Mesenchymal stem cell (in vitro differentiated cells and primary cell): ENCODE data around the gene VEGFB.

Source experiments
- DNase-seq: peaks from one replicate; pipeline ENCODE4 v3.0.0-alpha.2; 2013
- H2AFZ ChIP-seq: one replicate; pipeline ENCODE4 v1.6.1; 2013; ENCODE audit warnings: low read depth, mild to moderate bottlenecking, control low read depth, inconsistent platforms, low read length, moderate library complexity
- H2AK5ac ChIP-seq: 2 replicates; pipeline ENCODE4 v1.6.1; 2013; ENCODE audit warnings: low read length, moderate library complexity, mild to moderate bottlenecking, inconsistent platforms; ENCODE audit not compliant: severe bottlenecking
- H2BK120ac ChIP-seq: one replicate; pipeline ENCODE4 v1.6.1; 2013; ENCODE audit warnings: low read depth, mild to moderate bottlenecking, inconsistent platforms, low read length, moderate library complexity
- H2BK12ac ChIP-seq, 2 experiments: one replicate each; pipeline ENCODE4 v1.6.1; 2013; ENCODE audit warnings: inconsistent platforms in 2 of 2, low read length in 2 of 2, mild to moderate bottlenecking in 2 of 2, moderate library complexity in 2 of 2, control low read depth in 1 of 2
- H2BK15ac ChIP-seq: one replicate; pipeline ENCODE4 v1.6.1; 2013; ENCODE audit warnings: mild to moderate bottlenecking, low read depth, inconsistent platforms; ENCODE audit not compliant: poor library complexity, severe bottlenecking
- H2BK5ac ChIP-seq: 2 replicates; pipeline ENCODE4 v1.6.1; 2013; ENCODE audit warnings: low read depth, mild to moderate bottlenecking, low read length, control low read depth, inconsistent platforms; ENCODE audit not compliant: poor library complexity, severe bottlenecking
- H3K14ac ChIP-seq, 2 experiments: one replicate each; pipeline ENCODE4 v1.6.1; 2013; ENCODE audit warnings: inconsistent platforms in 2 of 2, low read length in 2 of 2, control low read depth in 1 of 2, mild to moderate bottlenecking in 1 of 2, moderate library complexity in 1 of 2
- H3K18ac ChIP-seq, 2 experiments: one replicate each; pipeline ENCODE4 v1.6.1; 2013; ENCODE audit warnings: inconsistent platforms in 2 of 2, low read length in 2 of 2, control low read depth in 1 of 2, low read depth in 1 of 2, mild to moderate bottlenecking in 1 of 2
- H3K23ac ChIP-seq, 2 experiments: one replicate each; pipeline ENCODE4 v1.6.1; 2013; ENCODE audit warnings: inconsistent platforms in 2 of 2, low read length in 2 of 2, mild to moderate bottlenecking in 2 of 2, moderate library complexity in 2 of 2, control low read depth in 1 of 2
- H3K27ac ChIP-seq: 2 replicates; pipeline ENCODE4 v1.5.1; 2013; ENCODE audit warnings: mild to moderate bottlenecking, moderate library complexity, low read length, control low read depth, inconsistent platforms; ENCODE audit not compliant: poor library complexity, severe bottlenecking
- H3K27me3 ChIP-seq, 2 experiments: 2 replicates each; pipeline versions ENCODE4 v1.6.1 to v1.7.0; 2013; ENCODE audit warnings: low read length in 2 of 2, mild to moderate bottlenecking in 2 of 2, moderate library complexity in 2 of 2, control low read depth in 1 of 2, inconsistent platforms in 1 of 2; ENCODE audit not compliant: control insufficient read depth in 1 of 2, insufficient read depth in 1 of 2
- H3K36me3 ChIP-seq, 2 experiments: 2 replicates each; pipeline versions ENCODE4 v1.6.1 to v1.7.0; 2013; ENCODE audit warnings: low read length in 2 of 2, control low read depth in 1 of 2, inconsistent platforms in 1 of 2, low read depth in 1 of 2, mild to moderate bottlenecking in 1 of 2; ENCODE audit not compliant: insufficient read depth in 2 of 2, control insufficient read depth in 1 of 2
- H3K4ac ChIP-seq, 2 experiments: one replicate each; pipeline ENCODE4 v1.6.1; 2013; ENCODE audit warnings: inconsistent platforms in 2 of 2, low read length in 2 of 2, mild to moderate bottlenecking in 2 of 2, moderate library complexity in 2 of 2, control low read depth in 1 of 2, low read depth in 1 of 2
- H3K4me1 ChIP-seq: 2 replicates; pipeline ENCODE4 v1.6.1; 2013; ENCODE audit warnings: low read depth, low read length, control low read depth; ENCODE audit not compliant: control insufficient read depth, insufficient read depth
- H3K4me2 ChIP-seq: 2 replicates; pipeline ENCODE4 v1.6.1; 2013; ENCODE audit warnings: low read length, mild to moderate bottlenecking, inconsistent platforms; ENCODE audit not compliant: poor library complexity, severe bottlenecking
- H3K4me3 ChIP-seq, 2 experiments: 2 replicates each; pipeline versions ENCODE4 v1.5.1 to v1.7.0; 2013; ENCODE audit warnings: low read length in 2 of 2, mild to moderate bottlenecking in 2 of 2, control low read depth in 1 of 2, low read depth in 1 of 2; ENCODE audit not compliant: insufficient read depth in 1 of 2
- H3K79me1 ChIP-seq: replicated peaks from 2 replicates; pipeline ENCODE4 v1.6.1; 2013; ENCODE audit warnings: mild to moderate bottlenecking, control low read depth, low read length, inconsistent platforms; ENCODE audit not compliant: poor library complexity, severe bottlenecking
- H3K9ac ChIP-seq: 2 replicates; pipeline ENCODE4 v1.7.0; 2013; ENCODE audit warnings: mild to moderate bottlenecking, low read length, moderate library complexity
- H3K9me3 ChIP-seq: 2 replicates; pipeline ENCODE4 v1.7.0; 2013; ENCODE audit warnings: mild to moderate bottlenecking, low read length; ENCODE audit not compliant: control insufficient read depth
- H4K8ac ChIP-seq: one replicate; pipeline ENCODE4 v1.6.1; 2013; ENCODE audit warnings: inconsistent platforms, mild to moderate bottlenecking, low read length, moderate library complexity
- H4K91ac ChIP-seq: one replicate; pipeline ENCODE4 v1.6.1; 2013; ENCODE audit warnings: mild to moderate bottlenecking, low read length, inconsistent platforms
- WGBS: methylation state at CpG from one replicate; pipeline ENCODE4 v1.1.7; 2013; ENCODE audit warnings: mixed read lengths; 5-methylcytosine and 5-hydroxymethylcytosine counted together

Gene VEGFB

GRCh38 chr11:64238999-64239398, 4.6 kb downstream of the VEGFB start:
- H2AK5ac ChIP-seq: no peak overlapping the region
- no peak overlapping the region for H4K8ac ChIP-seq
- H3K14ac ChIP-seq: no peak overlapping the region
- no peak overlapping the region for H2AFZ ChIP-seq
- no peaks in the 10 kb centered on the region for H3K27me3 ChIP-seq
- no peak overlapping the region for H3K27ac ChIP-seq
- peaks cover 46 to 48% of the 10 kb centered on the region in 2 experiments for H3K36me3 ChIP-seq
- H2BK5ac ChIP-seq: no peak overlapping the region
- no peak overlapping the region for H3K4ac ChIP-seq
- WGBS: 97% methylated on average over 5 of the region's 5 CpGs
- H3K23ac ChIP-seq: no peak overlapping the region
- no peak overlapping the region for H3K4me2 ChIP-seq
- no peak overlapping the region for H2BK120ac ChIP-seq
- H3K4me3 ChIP-seq: no peak overlapping the region
- H3K18ac ChIP-seq: no peak overlapping the region
- H2BK12ac ChIP-seq: no peak overlapping the region
- H3K9ac ChIP-seq: no peak overlapping the region
- H3K9me3 ChIP-seq: no peaks in the 10 kb centered on the region
- H2BK15ac ChIP-seq: no peak overlapping the region
- peaks cover 31% of the 10 kb centered on the region for H3K79me1 ChIP-seq
- DNase-seq: no peak
- no peak overlapping the region for H4K91ac ChIP-seq
- peaks cover 36% of the 10 kb centered on the region for H3K4me1 ChIP-seq

GRCh38 chr11:64239662-64240434, 5.5 kb downstream of the VEGFB start:
- H3K18ac ChIP-seq: peak overlapping the region in 1 of 2 experiments; percentile 81
- H2BK120ac ChIP-seq: peak overlapping the region; percentile 87
- H2BK12ac ChIP-seq: peak overlapping the region in 1 of 2 experiments; percentile 69
- H3K14ac ChIP-seq: no peak overlapping the region
- H2BK15ac ChIP-seq: peak overlapping the region; percentile 83
- H3K27ac ChIP-seq: peak overlapping the region; percentile 9
- 95% methylated on average over 11 of the region's 11 CpGs for WGBS
- peaks cover 49 to 53% of the 10 kb centered on the region in 2 experiments for H3K36me3 ChIP-seq
- peak; percentile 16 for DNase-seq
- H3K23ac ChIP-seq: no peak overlapping the region
- H3K4me2 ChIP-seq: peak overlapping the region; percentile 79
- H2BK5ac ChIP-seq: no peak overlapping the region
- peaks cover 40% of the 10 kb centered on the region for H3K4me1 ChIP-seq
- peak overlapping the region; percentile 93 for H4K8ac ChIP-seq
- H3K9ac ChIP-seq: peak overlapping the region; percentile 94
- H4K91ac ChIP-seq: peak overlapping the region; percentile 83
- no peak overlapping the region for H2AFZ ChIP-seq
- H3K79me1 ChIP-seq: peaks cover 30% of the 10 kb centered on the region
- peak overlapping the region in 1 of 2 experiments; percentile 85 for H3K4me3 ChIP-seq
- H3K27me3 ChIP-seq: no peaks in the 10 kb centered on the region
- H3K9me3 ChIP-seq: no peaks in the 10 kb centered on the region
- peak overlapping the region; percentile 57 for H2AK5ac ChIP-seq
- H3K4ac ChIP-seq: peak overlapping the region; percentile 75 to 83

- Histone ChIP-seq H3K27ac (peak within 1 kb of the TSS; percentile 88), H2AFZ (peak within 1 kb of the TSS; percentile 78), H3K23ac (peak within 1 kb of the TSS in 1 of 2 experiments; percentile 10), H4K91ac (peak within 1 kb of the TSS; percentile 83), H3K9me3 (no peaks in the 10 kb centered on the region), H3K4me2 (peak within 1 kb of the TSS; percentile 95), H3K4me1 (peaks cover 40% of the 10 kb centered on the region), H2BK15ac (peak within 1 kb of the TSS; percentile 99), H2AK5ac (peak within 1 kb of the TSS; percentile 57), H2BK5ac (peak within 1 kb of the TSS; percentile 54), H2BK120ac (peak within 1 kb of the TSS; percentile 87), H4K8ac (peak within 1 kb of the TSS; percentile 93), H3K27me3 (no peaks in the 10 kb centered on the region), H3K4me3 (peak within 1 kb of the TSS; percentile 78 to 89), H2BK12ac (peak within 1 kb of the TSS; percentile 69 to 79), H3K14ac (peak within 1 kb of the TSS in 1 of 2 experiments; percentile 97), H3K9ac (peak within 1 kb of the TSS; percentile 94), H3K79me1 (peaks cover 22% of the 10 kb centered on the region), H3K18ac (peak within 1 kb of the TSS; percentile 81 to 97), H3K4ac (peak within 1 kb of the TSS; percentile 75 to 98), H3K36me3 (peaks cover 47 to 58% of the 10 kb centered on the region in 2 experiments)
- WGBS: 5% methylated on average over 48 of the region's 58 CpGs
- peak; percentile 97 for DNase-seq
Observed at GRCh38 chr11:64240435-64241240, 6.3 kb downstream of the VEGFB start, which contains the start of gene FKBP2. FKBP2 (plus strand) TSS chr11:64241095; CDS start chr11:64242388, 1,293 bp downstream.

- peak overlapping the region; percentile 9 for H4K8ac ChIP-seq
- H3K23ac ChIP-seq: no peak overlapping the region
- peak overlapping the region in 1 of 2 experiments; percentile 71 for H3K14ac ChIP-seq
- DNase-seq: peak; percentile 99
- H3K36me3 ChIP-seq: peaks cover 42 to 52% of the 10 kb centered on the region in 2 experiments
- H3K9ac ChIP-seq: peak overlapping the region; percentile 94
- H2BK15ac ChIP-seq: no peak overlapping the region
- H4K91ac ChIP-seq: peak overlapping the region; percentile 31
- H2BK12ac ChIP-seq: peak overlapping the region in 1 of 2 experiments; percentile 79
- H3K9me3 ChIP-seq: no peaks in the 10 kb centered on the region
- H3K4me3 ChIP-seq: peak overlapping the region; percentile 78 to 85
- no peaks in the 10 kb centered on the region for H3K27me3 ChIP-seq
- H2AK5ac ChIP-seq: no peak overlapping the region
- peak overlapping the region; percentile 48 for H2BK5ac ChIP-seq
- H3K79me1 ChIP-seq: peaks cover 18% of the 10 kb centered on the region
- peak overlapping the region; percentile 80 for H3K27ac ChIP-seq
- peak overlapping the region in 1 of 2 experiments; percentile 93 for H3K4ac ChIP-seq
- WGBS: 3% methylated on average over 21 of the region's 24 CpGs
- peak overlapping the region; percentile 43 for H3K4me2 ChIP-seq
- peaks cover 37% of the 10 kb centered on the region for H3K4me1 ChIP-seq
- H2BK120ac ChIP-seq: no peak overlapping the region
- peak overlapping the region; percentile 23 to 97 for H3K18ac ChIP-seq
- H2AFZ ChIP-seq: peak overlapping the region; percentile 78
Observed at GRCh38 chr11:64241241-64241490, 6.8 kb downstream of the VEGFB start.
